Fibroblast of the aortic adventitia (primary cell): Measurements from ENCODE around the gene MYO5B. TPM values are rescaled to one million over a fixed set of nuclear protein-coding genes. Genes with fewer than 3 reads are reported as not detected.

Source experiments
- DNase-seq: peaks from one replicate; pipeline ENCODE4 v3.0.0-alpha.2; 2010; ENCODE audit warnings: low read depth
- H3K4me3 ChIP-seq: 2 replicates; pipeline ENCODE4 v1.5.1; 2011; ENCODE audit warnings: low read depth, mild to moderate bottlenecking, control low read depth, low read length, moderate library complexity
- total RNA-seq: library from RNA; depleted of rRNA; stranded (reverse); fragments of >200 nt; gene quantifications from 2 replicates; pipeline ENCODE4 v1.2.3, GENCODE V29; 2012; ENCODE audit warnings: low replicate concordance
- TF ChIP-seq, protein P1 (sequence below): IDR thresholded peaks from 2 replicates; pipeline ENCODE4 v1.5.1; 2011; ENCODE audit warnings: mild to moderate bottlenecking, low read length, control low read depth, inconsistent platforms; ENCODE audit not compliant: insufficient read depth

Gene MYO5B
- total RNA-seq, 1 donor = 0.09 TPM

DNA sequence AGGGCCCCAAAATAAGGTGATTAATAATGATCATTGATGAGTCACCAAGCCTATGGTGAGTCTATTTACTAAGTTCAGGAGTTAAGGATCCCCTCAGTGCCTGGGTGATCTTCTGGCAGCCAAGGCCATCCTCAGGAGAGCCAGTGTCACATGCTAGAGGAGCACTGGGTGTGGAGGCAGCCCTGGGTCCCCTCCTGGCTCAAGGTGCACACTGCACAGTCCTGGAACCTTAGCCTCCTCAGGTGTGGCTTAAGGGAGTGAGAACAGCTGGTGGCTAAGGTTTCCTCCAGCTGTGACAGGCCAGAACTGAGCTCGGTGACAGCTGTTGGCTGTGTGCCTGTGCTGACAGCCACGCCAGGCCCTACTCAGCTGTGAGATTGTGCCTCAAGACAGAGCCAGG, 329.5 kb downstream of the MYO5B start:
- TF ChIP-seq, protein P1, sequence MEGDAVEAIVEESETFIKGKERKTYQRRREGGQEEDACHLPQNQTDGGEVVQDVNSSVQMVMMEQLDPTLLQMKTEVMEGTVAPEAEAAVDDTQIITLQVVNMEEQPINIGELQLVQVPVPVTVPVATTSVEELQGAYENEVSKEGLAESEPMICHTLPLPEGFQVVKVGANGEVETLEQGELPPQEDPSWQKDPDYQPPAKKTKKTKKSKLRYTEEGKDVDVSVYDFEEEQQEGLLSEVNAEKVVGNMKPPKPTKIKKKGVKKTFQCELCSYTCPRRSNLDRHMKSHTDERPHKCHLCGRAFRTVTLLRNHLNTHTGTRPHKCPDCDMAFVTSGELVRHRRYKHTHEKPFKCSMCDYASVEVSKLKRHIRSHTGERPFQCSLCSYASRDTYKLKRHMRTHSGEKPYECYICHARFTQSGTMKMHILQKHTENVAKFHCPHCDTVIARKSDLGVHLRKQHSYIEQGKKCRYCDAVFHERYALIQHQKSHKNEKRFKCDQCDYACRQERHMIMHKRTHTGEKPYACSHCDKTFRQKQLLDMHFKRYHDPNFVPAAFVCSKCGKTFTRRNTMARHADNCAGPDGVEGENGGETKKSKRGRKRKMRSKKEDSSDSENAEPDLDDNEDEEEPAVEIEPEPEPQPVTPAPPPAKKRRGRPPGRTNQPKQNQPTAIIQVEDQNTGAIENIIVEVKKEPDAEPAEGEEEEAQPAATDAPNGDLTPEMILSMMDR = no peak
- DNase-seq = no peak
- no peak overlapping the region for H3K4me3 ChIP-seq

DNA sequence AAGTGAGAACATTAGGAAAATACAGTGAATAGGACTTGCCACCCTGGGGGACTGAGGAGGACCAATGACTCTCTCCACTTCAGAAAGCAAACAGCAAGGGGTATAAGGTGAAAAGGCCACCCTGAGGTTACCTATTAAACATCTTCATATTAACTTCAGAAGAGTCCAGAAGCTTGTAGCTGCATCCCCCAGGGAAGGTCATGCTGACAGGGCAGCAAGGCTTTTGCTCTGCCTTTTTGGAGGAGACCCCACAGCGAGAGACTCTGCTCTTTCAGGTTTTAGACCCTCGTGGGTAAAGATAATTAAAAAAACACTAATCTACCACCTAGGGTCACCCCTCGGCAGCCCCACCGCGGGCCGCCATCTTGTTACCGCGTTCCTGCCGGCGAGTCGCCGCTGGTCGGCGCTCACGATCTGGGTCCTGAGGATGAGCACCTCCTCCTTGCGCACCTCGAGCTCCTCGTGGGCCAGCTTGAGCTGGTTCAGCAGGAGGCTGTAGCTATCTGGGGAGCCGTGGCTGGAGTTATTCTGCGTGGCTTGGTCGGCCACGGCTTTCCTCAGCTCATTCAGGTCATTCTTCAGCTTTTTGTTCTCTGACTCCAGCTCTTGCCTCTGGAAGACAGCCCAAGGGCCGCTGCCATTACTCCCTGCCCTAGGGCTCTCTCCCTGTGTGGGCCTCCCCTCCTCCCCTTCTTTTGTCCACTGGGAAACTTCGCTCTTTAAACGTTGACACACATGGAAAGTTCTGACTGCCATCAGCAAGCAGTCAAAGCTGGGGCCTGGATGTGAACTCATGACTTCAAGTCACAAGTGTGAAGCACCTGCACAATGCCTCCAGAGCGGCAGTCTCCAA, 331.0 kb downstream of the MYO5B start:
- no peak overlapping the region for H3K4me3 ChIP-seq
- TF ChIP-seq, protein P1 = no peak
- DNase-seq = no peak

DNA sequence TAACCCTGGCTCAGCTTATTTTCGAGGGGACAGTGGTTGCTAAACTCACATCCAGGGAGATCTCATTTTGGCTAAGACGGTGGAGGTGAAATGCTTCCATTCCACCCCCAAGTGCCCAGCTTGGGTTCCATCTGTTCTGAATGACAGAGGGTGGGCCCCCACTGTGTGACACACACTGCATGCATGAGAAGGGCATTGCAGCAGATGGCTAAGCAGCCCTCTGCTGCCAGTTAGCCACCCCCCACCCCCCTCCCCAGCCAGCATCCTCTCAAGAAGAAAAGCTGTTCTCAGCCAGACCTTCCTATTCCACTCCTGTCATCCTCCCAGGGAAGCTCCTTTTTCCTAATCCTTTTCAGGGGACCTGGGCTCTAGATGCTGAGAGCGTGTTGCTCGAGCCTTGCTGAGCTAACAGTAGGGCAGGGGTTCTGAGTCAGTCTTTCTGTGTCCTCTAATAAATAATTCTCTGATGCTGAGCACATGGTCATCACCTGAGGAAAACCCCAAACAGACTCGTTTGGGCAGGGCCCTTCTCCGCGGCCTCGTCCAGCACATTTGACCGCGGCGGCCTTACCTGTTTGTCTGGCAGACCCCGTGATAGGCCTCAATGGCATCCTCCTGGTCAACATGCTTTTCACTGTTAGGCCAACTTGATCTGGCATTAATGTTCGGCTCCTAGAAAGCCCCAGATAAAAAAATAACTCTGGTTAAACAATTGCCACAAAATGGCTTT, 332.1 kb downstream of the MYO5B start:
- no peak for DNase-seq
- TF ChIP-seq, protein P1 = no peak

GRCh38 chr18:49861659-49862058, 333.3 kb downstream of the MYO5B start:
- no peak overlapping the region for H3K4me3 ChIP-seq
- TF ChIP-seq, protein P1 = peak; percentile 32
- no peak for DNase-seq

More for the DNA sequence above, 332.1 kb downstream of the MYO5B start:
- no peak overlapping the region for H3K4me3 ChIP-seq

DNA sequence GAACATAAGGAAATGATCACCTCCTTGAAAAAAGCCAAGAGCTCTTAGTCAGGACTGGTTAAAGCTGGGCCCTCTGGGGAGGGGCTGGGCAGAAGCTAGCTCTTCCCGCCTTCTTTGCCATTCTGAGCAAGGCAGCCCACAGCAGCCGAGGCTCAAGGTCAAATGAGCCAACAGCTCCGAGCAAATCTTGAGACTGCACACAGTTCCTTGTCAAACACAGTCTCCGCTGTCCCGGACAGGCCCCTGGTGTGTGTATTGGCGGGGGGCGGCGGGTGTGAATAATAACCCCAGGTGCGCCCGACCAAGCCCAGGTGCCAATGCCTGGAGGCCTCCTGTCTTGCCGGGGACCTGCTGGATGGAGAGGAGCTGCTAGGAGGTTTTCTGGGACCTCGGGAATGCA, 335.2 kb downstream of the MYO5B start:
- DNase-seq = no peak
- TF ChIP-seq, protein P1 = no peak

DNA sequence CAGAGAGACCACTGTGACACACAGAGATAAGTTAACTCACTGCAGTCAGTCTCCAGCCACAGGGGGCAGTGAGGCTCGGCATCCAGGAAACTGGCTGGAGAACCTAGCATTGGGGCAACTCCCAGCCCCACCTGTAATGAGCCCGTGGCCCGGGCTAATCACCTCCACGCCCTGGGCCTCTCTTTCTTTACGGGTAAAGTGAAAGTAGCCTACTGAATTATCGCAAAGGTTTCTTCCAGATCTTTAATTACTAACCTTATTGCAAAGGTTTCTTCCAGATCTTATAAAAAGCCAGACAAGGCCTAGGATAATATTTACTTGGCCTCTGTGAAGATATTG, 336.0 kb downstream of the MYO5B start:
- TF ChIP-seq, protein P1 = no peak
- no peak for DNase-seq
- no peak overlapping the region for H3K4me3 ChIP-seq

More for the DNA sequence above, 335.2 kb downstream of the MYO5B start:
- no peak overlapping the region for H3K4me3 ChIP-seq
